ENCODE results near the gene FAHD1. TPM values are rescaled to one million over a fixed set of nuclear protein-coding genes. Genes with fewer than 3 reads are reported as not detected.

The FAHD1 gene
- total RNA-seq, 2 donors from 2014 or later = 21.1 to 21.2 TPM

GRCh38 chr16:1830213-1830612 is 3.2 kb downstream of the FAHD1 start:
- DNase-seq = no peak
- intact Hi-C loops (cut with DNase I) = no loop called here
- no peak for ATAC-seq

GRCh38 chr16:1831186-1832075 is 4.4 kb downstream of the FAHD1 start:
- intact Hi-C loops (cut with DNase I) = no loop called here
- DNase-seq = no peak
- ATAC-seq = no peak

GRCh38 chr16:1832838-1833454 is 5.9 kb downstream of the FAHD1 start:
- intact Hi-C loops (cut with DNase I) = no loop called here
- no peak for ATAC-seq
- no peak for DNase-seq

GRCh38 chr16:1834096-1834495 is 7.1 kb downstream of the FAHD1 start:
- ATAC-seq (no peak), DNase-seq (no peak)
- intact Hi-C loops (cut with DNase I) = no loop called here

GRCh38 chr16:1839554-1839953 is 12.5 kb downstream of the FAHD1 start:
- intact Hi-C loops (cut with DNase I) = no loop called here
- ATAC-seq (no peak), DNase-seq (no peak)

GRCh38 chr16:1845985-1846384 is 19.0 kb downstream of the FAHD1 start:
- ATAC-seq (no peak), DNase-seq (no peak)
- intact Hi-C loops (cut with DNase I) = no loop called here

GRCh38 chr16:1846416-1846815 is 19.4 kb downstream of the FAHD1 start:
- intact Hi-C loops (cut with DNase I) = no loop called here
- DNase-seq (no peak), ATAC-seq (no peak)

GRCh38 chr16:1850981-1851380 is 24.0 kb downstream of the FAHD1 start:
- intact Hi-C loops (cut with DNase I) = no loop called here
- no peak for DNase-seq
- ATAC-seq = no peak

GRCh38 chr16:1851793-1852192 is 24.8 kb downstream of the FAHD1 start:
- intact Hi-C loops (cut with DNase I) = no loop called here
- DNase-seq (no peak), ATAC-seq (no peak)

GRCh38 chr16:1857433-1858097 is 30.6 kb downstream of the FAHD1 start:
- intact Hi-C loops (cut with DNase I) = no loop called here
- ATAC-seq (no peak), DNase-seq (no peak)

GRCh38 chr16:1858189-1858865 is 31.3 kb downstream of the FAHD1 start:
- intact Hi-C loops (cut with DNase I) = no loop called here
- DNase-seq (no peak), ATAC-seq (peak in 1 of 2 donors; percentile 63)

- peak; percentile 15 to 87 for ATAC-seq
- DNase-seq = no peak
- intact Hi-C loops (cut with DNase I) = no loop called here
Measured at GRCh38 chr16:1859650-1860049, 32.6 kb downstream of the FAHD1 start.

- intact Hi-C loops (cut with DNase I) = no loop called here
- no peak for DNase-seq
- ATAC-seq = no peak
Measured at GRCh38 chr16:1861730-1862129, 34.7 kb downstream of the FAHD1 start.

GRCh38 chr16:1862394-1862793 is 35.4 kb downstream of the FAHD1 start:
- intact Hi-C loops (cut with DNase I) = no loop called here
- DNase-seq (no peak), ATAC-seq (no peak)

- intact Hi-C loops (cut with DNase I) = loop anchor here in 1 of 2 donors (2.0 kb wide), 1 partner anchor 67 kb away; no protein-coding TSS in a partner anchor
- no peak for DNase-seq
- no peak for ATAC-seq
Measured at GRCh38 chr16:1863681-1864460, 36.9 kb downstream of the FAHD1 start.

GRCh38 chr16:1865902-1866690 is 39.1 kb downstream of the FAHD1 start:
- ATAC-seq (no peak), DNase-seq (no peak)
- intact Hi-C loops (cut with DNase I) = loop anchor here in 1 of 2 donors (2.0 kb wide), 1 partner anchor 65 kb away; no protein-coding TSS in a partner anchor

GRCh38 chr16:1870365-1871082 is 43.5 kb downstream of the FAHD1 start:
- intact Hi-C loops (cut with DNase I) = no loop called here
- no peak for ATAC-seq
- no peak for DNase-seq
